HG03139 (cell line): Measurements from ENCODE around the gene IL19.
A peak's percentile ranks its signal among the peaks of the same experiment; 100 is the strongest.

Source experiments
- ATAC-seq: cut with Tn5 transposase; IDR thresholded peaks from one replicate; pipeline ENCODE4 v1.9.1; 2021; ENCODE audit not compliant: unreplicated experiment

IL19 gene

GRCh38 chr1:206770531-206771337 is at the start of gene IL19:
Gene IL19, plus strand, starts transcription at chr1:206770773. Its CDS starts 65,890 bp downstream, at chr1:206836663.
- peak; percentile 24 for ATAC-seq

GRCh38 chr1:206721454-206721853 is 49.1 kb upstream of the IL19 start:
- ATAC-seq: no peak

DNA sequence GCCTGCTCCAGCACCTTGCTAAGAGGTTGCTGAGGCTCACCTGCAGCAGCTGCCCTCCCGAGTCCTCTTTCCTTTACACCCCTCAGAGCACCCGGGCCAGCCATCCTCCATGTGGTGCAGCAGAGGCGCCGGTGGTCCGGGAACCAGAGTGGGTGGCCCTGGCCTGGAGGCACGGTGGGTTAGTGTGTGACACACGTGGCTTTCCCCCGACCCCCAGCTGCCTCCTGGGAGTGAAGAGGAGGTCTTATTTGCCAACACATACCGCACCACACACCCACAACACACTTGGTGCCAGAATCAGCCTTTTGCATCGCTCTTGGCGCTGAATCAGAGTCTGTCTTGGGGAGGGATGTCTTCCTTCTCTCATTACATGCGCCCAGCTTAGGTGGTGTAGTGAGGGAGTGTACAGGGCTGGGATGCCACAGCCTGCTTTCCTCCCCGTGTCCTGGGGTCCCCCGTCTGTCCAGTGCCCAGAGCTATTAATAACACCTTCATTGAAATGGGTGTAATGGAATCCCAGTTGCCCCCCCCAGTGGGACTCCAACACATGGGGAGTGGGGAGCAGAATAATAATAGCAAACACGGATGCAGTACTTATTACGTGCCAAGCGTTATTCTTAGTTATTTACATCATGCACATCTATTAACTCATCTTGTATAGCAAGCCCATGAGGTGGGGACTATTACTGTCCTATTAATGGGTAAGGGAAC is 47.7 kb upstream of the IL19 start:
- ATAC-seq: no peak

DNA sequence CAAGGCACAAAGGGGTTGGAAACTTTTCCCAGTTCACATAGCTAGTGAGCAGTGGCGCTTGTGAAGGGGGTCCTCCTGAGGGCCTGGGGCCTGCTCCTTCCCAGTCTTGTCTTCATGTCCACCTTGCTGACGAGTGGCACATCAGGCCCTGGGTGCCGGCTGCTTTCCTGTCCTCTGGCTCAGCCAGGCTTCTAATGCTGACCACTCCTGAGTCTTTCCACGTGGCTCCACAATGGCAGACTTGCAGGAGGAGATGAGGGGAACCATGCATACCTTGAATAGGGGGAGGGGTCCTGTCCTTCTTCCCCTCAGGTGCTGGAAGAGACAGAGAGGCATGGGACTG is 47.1 kb upstream of the IL19 start:
- ATAC-seq: no peak

DNA sequence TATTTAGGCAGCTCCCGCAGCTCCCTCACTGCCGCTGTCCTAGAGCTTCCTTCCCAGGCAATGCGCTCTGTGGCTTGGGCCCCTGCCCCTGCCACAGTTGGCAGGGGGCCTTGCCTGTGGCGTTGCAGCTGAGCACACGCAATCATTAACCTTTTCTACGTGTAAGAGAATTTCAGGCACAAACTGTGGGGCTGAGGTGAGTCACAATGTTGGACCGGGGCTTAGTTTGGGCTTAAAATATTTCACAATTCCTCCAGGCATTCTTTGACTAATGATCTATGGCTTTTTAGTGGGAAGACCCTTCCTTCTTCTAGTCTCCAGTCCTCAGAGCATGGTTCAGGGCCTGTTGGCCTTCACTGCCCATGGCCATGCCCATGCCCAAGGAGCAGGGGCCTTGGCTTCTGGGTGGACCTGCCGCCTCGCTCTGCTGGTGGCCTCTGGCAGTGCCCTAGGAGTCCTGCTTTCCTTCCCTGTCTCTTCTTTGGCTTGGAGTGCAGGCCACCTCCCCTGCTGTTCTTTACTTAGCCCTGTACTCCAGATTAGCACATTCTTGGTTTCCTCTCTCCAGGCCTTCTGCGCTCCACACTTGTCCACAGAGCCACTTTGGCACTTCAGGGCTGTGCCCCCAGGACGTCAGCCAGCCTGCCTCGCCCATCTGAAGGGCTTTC is 46.6 kb upstream of the IL19 start:
- no peak for ATAC-seq

- no peak for ATAC-seq
These were observed 45.2 kb upstream of the IL19 start for GRCh38 chr1:206725109-206725963.

GRCh38 chr1:206727981-206728696 is 42.4 kb upstream of the IL19 start:
- ATAC-seq: no peak

DNA sequence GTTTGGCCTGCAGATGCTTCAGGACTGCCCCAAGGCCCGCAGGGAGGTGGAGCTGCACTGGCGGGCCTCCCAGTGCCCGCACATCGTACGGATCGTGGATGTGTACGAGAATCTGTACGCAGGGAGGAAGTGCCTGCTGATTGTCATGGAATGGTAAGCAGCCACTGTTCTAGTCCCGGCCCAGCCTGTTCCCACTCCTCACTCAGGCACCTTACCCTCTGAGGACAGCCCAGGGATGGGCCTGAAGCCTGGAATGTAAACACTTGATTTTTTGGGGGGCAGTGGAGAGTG is 41.9 kb upstream of the IL19 start:
- ATAC-seq: no peak

DNA sequence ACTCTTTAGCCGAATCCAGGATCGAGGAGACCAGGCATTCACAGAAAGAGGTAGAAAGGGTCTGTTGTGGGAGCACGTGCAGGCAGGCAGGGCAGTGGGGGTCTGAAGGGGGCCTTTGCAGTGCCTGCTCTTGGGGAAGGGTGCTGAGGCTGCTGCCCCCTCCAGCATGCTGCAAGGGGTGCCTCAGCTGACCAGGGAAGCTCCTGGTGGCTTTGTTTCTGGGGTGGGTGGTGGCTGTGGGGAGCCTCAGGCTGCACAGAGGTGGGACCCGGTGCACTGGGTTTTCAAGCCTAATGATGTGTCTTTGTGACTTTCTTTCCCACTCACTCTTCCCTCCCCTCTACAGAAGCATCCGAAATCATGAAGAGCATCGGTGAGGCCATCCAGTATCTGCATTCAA is 41.5 kb upstream of the IL19 start:
- ATAC-seq: no peak

DNA sequence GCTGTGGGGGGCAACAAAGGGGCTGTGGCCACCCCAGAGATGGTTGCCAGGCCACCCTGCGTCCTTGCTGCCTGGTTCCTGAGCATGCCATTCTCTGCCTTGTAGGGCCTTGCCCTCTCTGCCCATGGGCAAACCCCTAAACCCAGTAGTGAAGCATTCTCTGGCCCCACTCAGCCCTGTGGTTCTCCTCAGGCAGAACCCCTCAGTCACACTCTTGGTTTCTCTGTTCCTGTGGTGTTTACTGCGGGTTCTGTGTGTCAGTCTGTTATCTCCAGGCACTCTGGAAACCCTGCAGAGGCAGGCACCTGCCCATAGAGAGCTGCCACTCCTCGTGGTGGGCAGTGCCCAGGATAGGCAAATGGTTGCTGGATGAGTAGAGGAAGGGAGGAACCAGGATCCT is 41.1 kb upstream of the IL19 start:
- no peak for ATAC-seq

GRCh38 chr1:206732508-206732907 is 38.1 kb upstream of the IL19 start:
- no peak for ATAC-seq

DNA sequence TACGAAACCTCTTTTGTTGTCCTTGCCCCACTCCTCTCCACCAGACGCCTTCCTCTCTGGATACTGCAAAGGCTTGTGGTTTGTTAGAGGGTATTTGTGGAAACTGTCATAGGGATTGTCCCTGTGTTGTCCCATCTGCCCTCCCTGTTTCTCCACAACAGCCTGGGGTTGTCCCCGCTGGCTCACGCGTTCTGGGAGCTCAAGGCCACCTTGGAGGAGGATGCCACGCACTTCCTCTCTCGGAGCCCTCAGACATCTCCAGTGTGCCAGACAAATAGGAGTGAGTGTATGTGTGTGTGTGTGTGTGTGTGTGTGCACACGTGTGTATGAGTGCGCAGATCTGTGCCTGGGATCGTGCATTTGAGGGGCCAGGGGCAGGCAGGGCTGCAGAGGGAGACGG is 37.6 kb upstream of the IL19 start:
- ATAC-seq: no peak

- no peak for ATAC-seq
These were observed 36.0 kb upstream of the IL19 start for GRCh38 chr1:206734499-206735142.

GRCh38 chr1:206735553-206736031 is 35.0 kb upstream of the IL19 start:
- no peak for ATAC-seq

- ATAC-seq: no peak
These were observed 33.5 kb upstream of the IL19 start for GRCh38 chr1:206736878-206737728.

DNA sequence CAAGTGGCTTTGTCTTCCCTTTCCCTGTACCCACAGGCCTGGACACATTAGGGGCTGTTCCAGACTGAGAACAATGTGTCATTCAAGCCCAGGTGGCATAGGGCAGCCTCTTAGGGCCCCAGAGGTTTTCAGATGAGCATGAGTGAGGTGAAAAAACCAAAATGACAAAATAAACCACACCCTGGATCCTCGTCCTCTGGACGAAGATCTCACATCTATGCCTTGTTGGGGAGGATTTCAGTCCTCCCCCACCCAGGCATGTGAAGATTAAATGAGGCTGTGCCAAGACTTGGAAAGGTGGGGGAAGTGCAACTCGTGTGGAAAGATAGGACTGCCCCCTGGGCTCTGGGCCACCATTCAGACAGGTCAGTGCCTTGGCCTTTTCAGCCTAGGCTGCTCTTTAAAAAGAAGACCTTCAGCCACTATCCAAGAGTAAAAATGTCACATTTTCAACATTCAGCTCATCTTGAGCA is 32.8 kb upstream of the IL19 start:
- ATAC-seq: no peak

DNA sequence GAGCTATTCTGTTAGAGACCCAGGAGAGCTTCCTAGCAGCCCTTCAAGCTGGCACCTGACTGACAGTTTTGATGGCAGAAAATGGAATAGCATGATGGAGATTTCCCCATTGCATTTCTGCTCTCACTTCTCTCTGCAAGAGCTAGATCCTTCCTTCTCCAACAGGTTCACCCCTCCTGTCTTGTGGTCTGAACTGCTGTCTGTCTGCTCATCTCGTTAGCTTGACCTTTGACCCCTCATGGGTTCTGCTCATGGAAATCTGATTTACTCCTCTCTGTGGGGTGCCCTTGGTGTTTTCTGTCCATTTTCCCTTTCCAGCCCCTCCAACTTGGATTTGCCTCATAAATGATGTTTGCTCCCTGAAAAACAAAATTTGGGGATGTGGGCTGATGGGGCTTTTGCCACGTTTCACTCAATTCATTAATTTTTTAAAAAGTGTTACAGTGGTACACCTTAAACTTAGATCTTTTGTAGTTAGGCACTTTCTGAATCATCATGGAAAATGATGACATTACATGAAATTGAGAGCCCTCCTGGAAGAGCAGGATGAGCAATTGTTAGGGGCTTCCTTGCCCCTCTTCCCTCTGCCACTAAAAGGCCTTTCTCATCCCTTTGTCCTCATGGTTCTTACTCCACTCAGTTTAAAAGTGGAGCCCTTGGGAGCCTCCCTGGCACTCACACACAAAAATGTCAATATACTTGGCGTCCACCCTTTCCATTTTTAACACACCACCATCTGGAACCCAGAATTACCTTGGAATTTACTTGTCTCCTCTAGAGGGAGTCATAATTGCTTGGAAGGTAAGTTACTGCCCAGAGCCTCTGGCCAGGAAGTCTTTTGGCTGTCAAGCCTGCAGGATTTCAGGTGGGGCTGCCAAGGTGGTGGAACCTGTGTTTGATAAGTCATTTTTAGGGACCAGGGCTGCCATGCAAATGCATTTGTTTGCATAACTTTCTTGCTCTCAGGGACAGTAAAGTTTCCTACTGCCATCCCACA is 31.9 kb upstream of the IL19 start:
- ATAC-seq: no peak
